Panc1 (cell line): Measurements from ENCODE around the gene DPH5. TPM values are rescaled to one million over a fixed set of nuclear protein-coding genes. Genes with fewer than 3 reads are reported as not detected.

Experiments used
- ATAC-seq: fragments of 200-7000 bp; cut with Tn5 transposase; 2 replicates; pipeline ENCODE4 v1.9.1; 2020; ENCODE audit warnings: mild to moderate bottlenecking, moderate library complexity
- BruUV-seq: library from RNA; stranded (reverse); fragments of 400-500 nt; replicated peaks from 2 replicates; lab custom pipeline; 2021; lab: Mats Ljungman, UMichigan
- CTCF ChIA-PET: fragments of 300-600 bp; sonication (Branson Sonifier 250); formaldehyde crosslinking; loops from one replicate; lab custom pipeline; 2022; ENCODE audit warnings: antibody characterized with exemption; lab: Charles Lee
- POLR2A ChIA-PET: fragments of 300-600 bp; sonication (Branson Sonifier 250); formaldehyde crosslinking; loops from one replicate; lab custom pipeline; 2022; ENCODE audit warnings: antibody characterized with exemption; lab: Charles Lee
- DNase-seq: peaks from one replicate; pipeline ENCODE4 v3.0.0-alpha.2; 2010; ENCODE audit warnings: low read depth, low spot score
- H3K27ac ChIP-seq: 2 replicates; pipeline ENCODE4 v1.5.1; 2011; ENCODE audit warnings: mild to moderate bottlenecking, low read length, inconsistent platforms
- H3K27me3 ChIP-seq: fragments of 200-500 bp; sonication (Bioruptor generic); 2 replicates; pipeline ENCODE4 v1.6.0; 2014; ENCODE audit warnings: low read length, inconsistent platforms; ENCODE audit not compliant: control insufficient read depth, insufficient read depth
- H3K36me3 ChIP-seq: fragments of 200-500 bp; sonication (Bioruptor generic); 2 replicates; pipeline ENCODE4 v1.5.1; 2014; ENCODE audit warnings: inconsistent platforms, mild to moderate bottlenecking, low read length, moderate library complexity; ENCODE audit not compliant: control insufficient read depth, insufficient read depth
- H3K4me1 ChIP-seq: 2 replicates; pipeline ENCODE4 v1.5.1; 2011; ENCODE audit warnings: inconsistent platforms, mild to moderate bottlenecking, low read length, moderate library complexity; ENCODE audit not compliant: control insufficient read depth, insufficient read depth
- H3K4me3 ChIP-seq, 2 experiments: 2 replicates each; pipeline ENCODE4 v1.5.1; 2011 to 2012; ENCODE audit warnings: low read depth in 2 of 2, low read length in 2 of 2, mild to moderate bottlenecking in 2 of 2, inconsistent platforms in 1 of 2, moderate library complexity in 1 of 2
- H3K9me3 ChIP-seq: fragments of 200-500 bp; sonication (Bioruptor generic); 2 replicates; pipeline ENCODE4 v1.5.1; 2014; ENCODE audit warnings: low read depth, mild to moderate bottlenecking, inconsistent platforms, low read length, moderate library complexity; ENCODE audit not compliant: control insufficient read depth, insufficient read depth
- CTCF ChIP-seq: fragments of 450-650 bp; IDR thresholded peaks from 2 replicates; pipeline ENCODE4 v1.5.1; 2017; ENCODE audit warnings: mild to moderate bottlenecking
- POLR2AphosphoS5 ChIP-seq: IDR thresholded peaks from 2 replicates; pipeline ENCODE4 v1.6.1; 2012; ENCODE audit warnings: mild to moderate bottlenecking, low read depth, low read length, moderate library complexity
- SIN3A ChIP-seq: IDR thresholded peaks from 2 replicates; pipeline ENCODE4 v1.6.1; 2012; ENCODE audit warnings: low read depth, mild to moderate bottlenecking, low read length, moderate library complexity, borderline replicate concordance; ENCODE audit not compliant: insufficient read depth
- TCF7L2 ChIP-seq: IDR thresholded peaks from 2 replicates; pipeline ENCODE4 v1.6.1; 2011; ENCODE audit warnings: mild to moderate bottlenecking, low read depth, low read length, inconsistent platforms
- in situ Hi-C: cut with HindIII; loops from 2 replicates; pipeline ENCODE4 v1.10.0; 2016; ENCODE audit warnings: low sequenced_read_pairs, low pct_unique_long_range_greater_than_20kb
- intact Hi-C: fragments of 100-400 bp; cut with micrococcal nuclease; formaldehyde crosslinking; loops from one replicate; pipeline ENCODE4 v1.10.0; 2022; ENCODE audit not compliant: unreplicated experiment
- total RNA-seq: library from RNA; stranded (reverse); gene quantifications from one replicate; pipeline ENCODE4 v1.2.1, GENCODE V29; 2021; ENCODE audit not compliant: unreplicated experiment
- TF ChIP-seq, protein P1 (sequence below), 2 experiments: IDR thresholded peaks; 2 replicates each; pipeline ENCODE4 v1.6.1; 2011 to 2012; ENCODE audit warnings: low read depth in 2 of 2, control low read depth in 1 of 2, low read length in 1 of 2, mild to moderate bottlenecking in 1 of 2, moderate library complexity in 1 of 2; ENCODE audit not compliant: insufficient read depth in 1 of 2

DPH5 gene
- total RNA-seq, 1 experiment from 2014 or later: 22.6 TPM

DNA sequence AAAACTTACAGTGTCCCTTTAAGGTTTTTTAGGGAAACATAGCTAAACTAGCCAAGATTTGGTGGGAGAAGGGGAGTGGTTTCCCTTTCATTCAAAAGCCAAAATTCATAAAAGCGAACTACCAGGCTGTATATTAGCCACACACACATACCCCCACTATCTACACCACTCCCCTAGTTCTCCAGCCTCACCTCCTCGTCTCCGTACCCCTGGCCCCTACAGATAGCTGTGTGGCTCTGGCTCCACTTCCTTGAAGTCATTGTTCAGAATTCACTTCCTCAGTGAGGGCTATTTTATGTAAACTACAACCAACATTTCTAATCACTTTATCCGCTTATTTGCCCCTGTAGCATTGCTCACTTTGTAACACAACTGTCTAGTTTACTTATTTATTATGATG, 5.3 kb upstream of the DPH5 start:
- no peak for ATAC-seq
- POLR2A ChIA-PET: no interaction called here
- Histone ChIP-seq H3K27me3 (no peaks in the 10 kb centered on the region), H3K9me3 (no peaks in the 10 kb centered on the region), H3K4me3 (no peak overlapping the region), H3K4me1 (no peaks in the 10 kb centered on the region), H3K36me3 (no peaks in the 10 kb centered on the region; the same call in none of the 2 replicates), H3K27ac (no peak overlapping the region)
- TF ChIP-seq TCF7L2: no peak
- TF ChIP-seq SIN3A: no peak
- TF ChIP-seq CTCF: no peak
- TF ChIP-seq POLR2AphosphoS5: no peak
- TF ChIP-seq, protein P1, sequence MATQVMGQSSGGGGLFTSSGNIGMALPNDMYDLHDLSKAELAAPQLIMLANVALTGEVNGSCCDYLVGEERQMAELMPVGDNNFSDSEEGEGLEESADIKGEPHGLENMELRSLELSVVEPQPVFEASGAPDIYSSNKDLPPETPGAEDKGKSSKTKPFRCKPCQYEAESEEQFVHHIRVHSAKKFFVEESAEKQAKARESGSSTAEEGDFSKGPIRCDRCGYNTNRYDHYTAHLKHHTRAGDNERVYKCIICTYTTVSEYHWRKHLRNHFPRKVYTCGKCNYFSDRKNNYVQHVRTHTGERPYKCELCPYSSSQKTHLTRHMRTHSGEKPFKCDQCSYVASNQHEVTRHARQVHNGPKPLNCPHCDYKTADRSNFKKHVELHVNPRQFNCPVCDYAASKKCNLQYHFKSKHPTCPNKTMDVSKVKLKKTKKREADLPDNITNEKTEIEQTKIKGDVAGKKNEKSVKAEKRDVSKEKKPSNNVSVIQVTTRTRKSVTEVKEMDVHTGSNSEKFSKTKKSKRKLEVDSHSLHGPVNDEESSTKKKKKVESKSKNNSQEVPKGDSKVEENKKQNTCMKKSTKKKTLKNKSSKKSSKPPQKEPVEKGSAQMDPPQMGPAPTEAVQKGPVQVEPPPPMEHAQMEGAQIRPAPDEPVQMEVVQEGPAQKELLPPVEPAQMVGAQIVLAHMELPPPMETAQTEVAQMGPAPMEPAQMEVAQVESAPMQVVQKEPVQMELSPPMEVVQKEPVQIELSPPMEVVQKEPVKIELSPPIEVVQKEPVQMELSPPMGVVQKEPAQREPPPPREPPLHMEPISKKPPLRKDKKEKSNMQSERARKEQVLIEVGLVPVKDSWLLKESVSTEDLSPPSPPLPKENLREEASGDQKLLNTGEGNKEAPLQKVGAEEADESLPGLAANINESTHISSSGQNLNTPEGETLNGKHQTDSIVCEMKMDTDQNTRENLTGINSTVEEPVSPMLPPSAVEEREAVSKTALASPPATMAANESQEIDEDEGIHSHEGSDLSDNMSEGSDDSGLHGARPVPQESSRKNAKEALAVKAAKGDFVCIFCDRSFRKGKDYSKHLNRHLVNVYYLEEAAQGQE (IDR thresholded peaks at IDR 0.05; ENCODE audit: insufficient read depth in 1 of 2, low read depth in 2 of 2, low read length in 1 of 2): no peak
- DNase-seq: no peak
- intact Hi-C loops: no loop called here
- in situ Hi-C loops: no loop called here
- no TSS peak for BruUV-seq
- CTCF ChIA-PET: no interaction called here

- POLR2A ChIA-PET: no interaction called here
Observed at GRCh38 chr1:101029184-101029583, 3.6 kb upstream of the DPH5 start.

More at GRCh38 chr1:101029184-101029583, 3.6 kb upstream of the DPH5 start:
- no peak overlapping the region for H3K27ac ChIP-seq
- H3K27me3 ChIP-seq: no peaks in the 10 kb centered on the region
- CTCF ChIA-PET: no interaction called here
- BruUV-seq: no TSS peak
- no peaks in the 10 kb centered on the region for H3K9me3 ChIP-seq
- TF ChIP-seq SIN3A: no peak
- TF ChIP-seq TCF7L2: no peak
- TF ChIP-seq, protein P1 (IDR thresholded peaks at IDR 0.05; ENCODE audit: insufficient read depth in 1 of 2, low read depth in 2 of 2, low read length in 1 of 2): no peak
- no peak for TF ChIP-seq POLR2AphosphoS5
- no peak for TF ChIP-seq CTCF
- DNase-seq (no peak), ATAC-seq (no peak)
- H3K4me1 ChIP-seq: peaks cover 3% of the 10 kb centered on the region; the same call in 1 of the 2 replicates
- H3K4me3 ChIP-seq: no peak overlapping the region
- no peaks in the 10 kb centered on the region; the same call in none of the 2 replicates for H3K36me3 ChIP-seq
- intact Hi-C loops (loop anchor here (10.0 kb wide), 1 partner anchor 256 kb away; no protein-coding TSS in a partner anchor), in situ Hi-C loops (no loop called here)
